Adipocyte (in vitro differentiated cells): ENCODE results near the gene TRUB1.

Experiments
- DNase-seq: peaks from one replicate; pipeline ENCODE4 v3.0.0-alpha.2; 2015; ENCODE audit warnings: low read depth
- H3K27me3 ChIP-seq: replicated peaks from 2 replicates; pipeline ENCODE4 v1.7.0; 2013; ENCODE audit warnings: mild to moderate bottlenecking, low read length, moderate library complexity; ENCODE audit not compliant: control insufficient read depth, insufficient read depth
- H3K36me3 ChIP-seq: 2 replicates; pipeline ENCODE4 v1.7.0; 2013; ENCODE audit warnings: low read length, mild to moderate bottlenecking, moderate library complexity; ENCODE audit not compliant: control insufficient read depth, insufficient read depth, severe bottlenecking
- H3K4me1 ChIP-seq: 2 replicates; pipeline ENCODE4 v1.7.0; 2013; ENCODE audit warnings: mild to moderate bottlenecking, low read length, moderate library complexity; ENCODE audit not compliant: control insufficient read depth, insufficient read depth
- H3K4me3 ChIP-seq: 2 replicates; pipeline ENCODE4 v1.7.0; 2013; ENCODE audit warnings: mild to moderate bottlenecking, low read length, moderate library complexity
- H3K9ac ChIP-seq: 2 replicates; pipeline ENCODE4 v1.7.0; 2013; ENCODE audit warnings: mild to moderate bottlenecking, low read length, moderate library complexity
- H3K9me3 ChIP-seq: 2 replicates; pipeline ENCODE4 v1.7.0; 2013; ENCODE audit warnings: mild to moderate bottlenecking, low read length, moderate library complexity; ENCODE audit not compliant: control insufficient read depth

Gene TRUB1

GRCh38 chr10:114953047-114953446 is 15.1 kb downstream of the TRUB1 start:
- Histone ChIP-seq H3K27me3 (no peaks in the 10 kb centered on the region), H3K4me3 (no peak overlapping the region), H3K4me1 (peaks cover 23% of the 10 kb centered on the region), H3K9me3 (no peaks in the 10 kb centered on the region), H3K9ac (no peak overlapping the region), H3K36me3 (peaks cover 29% of the 10 kb centered on the region)
- DNase-seq, result no peak

- Histone ChIP-seq H3K4me3 (no peak overlapping the region), H3K27me3 (no peaks in the 10 kb centered on the region), H3K9ac (no peak overlapping the region), H3K36me3 (peaks cover 29% of the 10 kb centered on the region), H3K9me3 (no peaks in the 10 kb centered on the region), H3K4me1 (peaks cover 27% of the 10 kb centered on the region)
- no peak for DNase-seq
Measured at GRCh38 chr10:114955984-114956383, 18.0 kb downstream of the TRUB1 start.

GRCh38 chr10:114956466-114956865 is 18.5 kb downstream of the TRUB1 start:
- Histone ChIP-seq H3K27me3 (no peaks in the 10 kb centered on the region), H3K9me3 (no peaks in the 10 kb centered on the region), H3K36me3 (peaks cover 29% of the 10 kb centered on the region), H3K9ac (no peak overlapping the region), H3K4me1 (peaks cover 27% of the 10 kb centered on the region), H3K4me3 (peak overlapping the region; percentile 2)
- DNase-seq, result peak; percentile 65

GRCh38 chr10:114957122-114957521 is 19.1 kb downstream of the TRUB1 start:
- H3K9ac ChIP-seq, result no peak overlapping the region
- no peak overlapping the region for H3K4me3 ChIP-seq
- DNase-seq, result no peak
- peaks cover 31% of the 10 kb centered on the region for H3K36me3 ChIP-seq
- H3K27me3 ChIP-seq, result no peaks in the 10 kb centered on the region
- H3K4me1 ChIP-seq, result peaks cover 27% of the 10 kb centered on the region
- no peaks in the 10 kb centered on the region for H3K9me3 ChIP-seq

GRCh38 chr10:114957673-114958072 is 19.7 kb downstream of the TRUB1 start:
- peak; percentile 62 for DNase-seq
- H3K36me3 ChIP-seq, result peaks cover 35% of the 10 kb centered on the region
- no peak overlapping the region for H3K4me3 ChIP-seq
- no peaks in the 10 kb centered on the region for H3K27me3 ChIP-seq
- no peak overlapping the region for H3K9ac ChIP-seq
- peaks cover 27% of the 10 kb centered on the region for H3K4me1 ChIP-seq
- no peaks in the 10 kb centered on the region for H3K9me3 ChIP-seq

GRCh38 chr10:114962441-114962840 is 24.4 kb downstream of the TRUB1 start:
- DNase-seq, result no peak
- no peak overlapping the region for H3K4me3 ChIP-seq
- H3K9ac ChIP-seq, result no peak overlapping the region
- H3K36me3 ChIP-seq, result peaks cover 29% of the 10 kb centered on the region
- H3K4me1 ChIP-seq, result peaks cover 15% of the 10 kb centered on the region
- peaks cover 5% of the 10 kb centered on the region for H3K9me3 ChIP-seq
- H3K27me3 ChIP-seq, result no peaks in the 10 kb centered on the region

- Histone ChIP-seq H3K4me3 (no peak overlapping the region), H3K4me1 (peaks cover 5% of the 10 kb centered on the region), H3K36me3 (peaks cover 29% of the 10 kb centered on the region), H3K9me3 (peaks cover 5% of the 10 kb centered on the region), H3K27me3 (no peaks in the 10 kb centered on the region), H3K9ac (no peak overlapping the region)
- DNase-seq, result no peak
Measured at GRCh38 chr10:114963908-114964307, 25.9 kb downstream of the TRUB1 start.

- Histone ChIP-seq H3K4me3 (no peak overlapping the region), H3K9me3 (peaks cover 5% of the 10 kb centered on the region), H3K4me1 (peaks cover 5% of the 10 kb centered on the region), H3K36me3 (peaks cover 18% of the 10 kb centered on the region), H3K27me3 (no peaks in the 10 kb centered on the region), H3K9ac (peak overlapping the region; percentile 37)
- peak; percentile 60 for DNase-seq
Measured at GRCh38 chr10:114967071-114967470, 29.1 kb downstream of the TRUB1 start.

GRCh38 chr10:114970515-114970914 is 32.5 kb downstream of the TRUB1 start:
- Histone ChIP-seq H3K4me1 (peaks cover 5% of the 10 kb centered on the region), H3K9ac (no peak overlapping the region), H3K36me3 (peaks cover 25% of the 10 kb centered on the region), H3K4me3 (no peak overlapping the region), H3K27me3 (no peaks in the 10 kb centered on the region), H3K9me3 (no peaks in the 10 kb centered on the region)
- DNase-seq, result no peak

GRCh38 chr10:114973306-114973705 is 35.3 kb downstream of the TRUB1 start:
- H3K9me3 ChIP-seq, result no peaks in the 10 kb centered on the region
- no peak for DNase-seq
- H3K36me3 ChIP-seq, result peaks cover 25% of the 10 kb centered on the region
- no peak overlapping the region for H3K9ac ChIP-seq
- H3K27me3 ChIP-seq, result no peaks in the 10 kb centered on the region
- H3K4me1 ChIP-seq, result no peaks in the 10 kb centered on the region
- no peak overlapping the region for H3K4me3 ChIP-seq

GRCh38 chr10:114973997-114974396 is 36.0 kb downstream of the TRUB1 start:
- no peaks in the 10 kb centered on the region for H3K9me3 ChIP-seq
- H3K27me3 ChIP-seq, result no peaks in the 10 kb centered on the region
- H3K9ac ChIP-seq, result no peak overlapping the region
- H3K4me1 ChIP-seq, result no peaks in the 10 kb centered on the region
- no peak overlapping the region for H3K4me3 ChIP-seq
- no peak for DNase-seq
- peaks cover 27% of the 10 kb centered on the region for H3K36me3 ChIP-seq

- Histone ChIP-seq H3K4me3 (no peak overlapping the region), H3K27me3 (no peaks in the 10 kb centered on the region), H3K9ac (no peak overlapping the region), H3K9me3 (no peaks in the 10 kb centered on the region), H3K36me3 (peaks cover 28% of the 10 kb centered on the region), H3K4me1 (no peaks in the 10 kb centered on the region)
- no peak for DNase-seq
Measured at GRCh38 chr10:114974625-114975024, 36.6 kb downstream of the TRUB1 start.
